HepG2 (cell line): ENCODE results near the gene PAXX. TPM values are rescaled to one million over a fixed set of nuclear protein-coding genes. Genes with fewer than 3 reads are reported as not detected.

Experiments used
- CREBL2 ChIP-seq: sonication (generic); formaldehyde crosslinking; IDR thresholded peaks from 2 replicates; pipeline ENCODE4 v1.8.1; 2023; ENCODE audit warnings: missing genetic modification reagents, mild to moderate bottlenecking, borderline replicate concordance
- HNRNPL ChIP-seq: fragments of 200-400 bp; formaldehyde crosslinking; IDR thresholded peaks from 2 replicates; pipeline ENCODE4 v1.6.1; 2017; ENCODE audit warnings: mild to moderate bottlenecking, low read depth, low read length
- KDM2A ChIP-seq: sonication (generic); formaldehyde crosslinking; IDR thresholded peaks from 2 replicates; pipeline ENCODE4 v1.4.0; 2020; ENCODE audit warnings: low read depth, missing genetic modification reagents, borderline replicate concordance
- MED13 ChIP-seq: sonication (generic); formaldehyde crosslinking; IDR thresholded peaks from 2 replicates; pipeline ENCODE4 v1.5.0; 2020; ENCODE audit warnings: missing genetic modification reagents
- MLLT10 ChIP-seq: sonication (generic); formaldehyde crosslinking; IDR thresholded peaks from 2 replicates; pipeline ENCODE4 v1.4.0; 2020; ENCODE audit warnings: missing genetic modification reagents
- MXD3 ChIP-seq: IDR thresholded peaks from 2 replicates; pipeline ENCODE4 v1.6.1; 2016; ENCODE audit warnings: mild to moderate bottlenecking, missing biosample characterization, missing genetic modification reagents
- MYC ChIP-seq: sonication (generic); formaldehyde crosslinking; IDR thresholded peaks from 2 replicates; pipeline ENCODE4 v1.9.0; 2021; ENCODE audit warnings: missing genetic modification reagents, borderline replicate concordance
- NONO ChIP-seq, 2 experiments: fragments of 450-650 bp in 1 of 2; sonication (generic) in 1 of 2; formaldehyde crosslinking in 1 of 2; IDR thresholded peaks in 1 of 2; conservative IDR thresholded peaks in 1 of 2; 2 replicates each; pipeline versions ENCODE4 v1.6.1 to v1.8.0; 2017 to 2022; ENCODE audit warnings: mild to moderate bottlenecking in 1 of 2, missing genetic modification reagents in 1 of 2, moderate library complexity in 1 of 2
- PRMT3 ChIP-seq: sonication (generic); formaldehyde crosslinking; IDR thresholded peaks from 2 replicates; pipeline ENCODE4 v1.8.1; 2022; ENCODE audit warnings: low read depth, mild to moderate bottlenecking, moderate library complexity, missing genetic modification reagents, borderline replicate concordance
- SIX4 ChIP-seq: sonication (generic); formaldehyde crosslinking; IDR thresholded peaks from 2 replicates; pipeline ENCODE4 v1.4.0; 2020; ENCODE audit warnings: missing genetic modification reagents
- WIZ ChIP-seq: sonication (generic); formaldehyde crosslinking; IDR thresholded peaks from 2 replicates; pipeline ENCODE4 v1.5.1; 2020; ENCODE audit warnings: mild to moderate bottlenecking, missing genetic modification reagents
- XRCC5 ChIP-seq: fragments of 200-400 bp; formaldehyde crosslinking; optimal IDR thresholded peaks from 2 replicates; pipeline ENCODE3; 2017; ENCODE audit warnings: mild to moderate bottlenecking, low read length
- ZNF256 ChIP-seq: sonication (generic); formaldehyde crosslinking; conservative IDR thresholded peaks from 2 replicates; pipeline ENCODE4 v1.4.0; 2020; ENCODE audit warnings: missing genetic modification reagents
- ZNF496 ChIP-seq: sonication (generic); formaldehyde crosslinking; IDR thresholded peaks from 2 replicates; pipeline ENCODE4 v1.8.1; 2023; ENCODE audit warnings: mild to moderate bottlenecking, moderate library complexity, missing genetic modification reagents; ENCODE audit not compliant: insufficient replicate concordance
- ZNF766 ChIP-seq: sonication (generic); formaldehyde crosslinking; IDR thresholded peaks from 2 replicates; pipeline ENCODE4 v1.5.0; 2020; ENCODE audit warnings: missing genetic modification reagents, borderline replicate concordance
- ZNF776 ChIP-seq: sonication (generic); formaldehyde crosslinking; IDR thresholded peaks from 2 replicates; pipeline ENCODE4 v1.4.0; 2020; ENCODE audit warnings: mild to moderate bottlenecking, missing genetic modification reagents
- ZNF788 ChIP-seq: sonication (generic); formaldehyde crosslinking; IDR thresholded peaks from 2 replicates; pipeline ENCODE4 v1.5.0; 2020; ENCODE audit warnings: mild to moderate bottlenecking, missing genetic modification reagents, borderline replicate concordance
- ZZZ3 ChIP-seq: sonication (generic); formaldehyde crosslinking; IDR thresholded peaks from 2 replicates; pipeline ENCODE4 v1.4.0; 2020; ENCODE audit warnings: missing genetic modification reagents, mild to moderate bottlenecking, borderline replicate concordance
- polyA plus RNA-seq, 8 experiments: library from polyadenylated mRNA; depleted of rRNA in 3 of 8; stranded (reverse) in 7 of 8; unstranded in 1 of 8; fragments of >200 nt; fragmentation: Illumina TruSeq in 4 of 8; extraction: Trizol in 4 of 8; gene quantifications; 2 replicates each; pipeline versions ENCODE4 v1.2.1 to v1.2.3, GENCODE V29; 2011 to 2016; ENCODE audit warnings: low read depth in 4 of 8, missing spikeins in 1 of 8, mixed read lengths in 1 of 8; ENCODE audit not compliant: insufficient read depth in 1 of 8
- total RNA-seq, 5 experiments: library from RNA; depleted of rRNA; stranded (reverse); fragments of >200 nt; fragmentation: Illumina TruSeq; extraction: Trizol; gene quantifications; 2 replicates each; pipeline ENCODE4 v1.2.3, GENCODE V29; 2016; ENCODE audit warnings: low read depth in 1 of 5
- TF ChIP-seq, protein P1 (sequence below): sonication (generic); formaldehyde crosslinking; IDR thresholded peaks from 2 replicates; pipeline ENCODE4 v1.4.0; 2020; ENCODE audit warnings: mild to moderate bottlenecking, missing genetic modification reagents
- TF ChIP-seq, protein P2 (sequence below): fragments of 450-650 bp; IDR thresholded peaks from 2 replicates; pipeline ENCODE4 v1.6.1; 2016

PAXX gene
- total and polyA plus RNA-seq, 2 of the 13 experiments (the other 11 are each of a cell fraction or from before 2014, with no cell fraction given), result 14.0 to 31.9 TPM

DNA sequence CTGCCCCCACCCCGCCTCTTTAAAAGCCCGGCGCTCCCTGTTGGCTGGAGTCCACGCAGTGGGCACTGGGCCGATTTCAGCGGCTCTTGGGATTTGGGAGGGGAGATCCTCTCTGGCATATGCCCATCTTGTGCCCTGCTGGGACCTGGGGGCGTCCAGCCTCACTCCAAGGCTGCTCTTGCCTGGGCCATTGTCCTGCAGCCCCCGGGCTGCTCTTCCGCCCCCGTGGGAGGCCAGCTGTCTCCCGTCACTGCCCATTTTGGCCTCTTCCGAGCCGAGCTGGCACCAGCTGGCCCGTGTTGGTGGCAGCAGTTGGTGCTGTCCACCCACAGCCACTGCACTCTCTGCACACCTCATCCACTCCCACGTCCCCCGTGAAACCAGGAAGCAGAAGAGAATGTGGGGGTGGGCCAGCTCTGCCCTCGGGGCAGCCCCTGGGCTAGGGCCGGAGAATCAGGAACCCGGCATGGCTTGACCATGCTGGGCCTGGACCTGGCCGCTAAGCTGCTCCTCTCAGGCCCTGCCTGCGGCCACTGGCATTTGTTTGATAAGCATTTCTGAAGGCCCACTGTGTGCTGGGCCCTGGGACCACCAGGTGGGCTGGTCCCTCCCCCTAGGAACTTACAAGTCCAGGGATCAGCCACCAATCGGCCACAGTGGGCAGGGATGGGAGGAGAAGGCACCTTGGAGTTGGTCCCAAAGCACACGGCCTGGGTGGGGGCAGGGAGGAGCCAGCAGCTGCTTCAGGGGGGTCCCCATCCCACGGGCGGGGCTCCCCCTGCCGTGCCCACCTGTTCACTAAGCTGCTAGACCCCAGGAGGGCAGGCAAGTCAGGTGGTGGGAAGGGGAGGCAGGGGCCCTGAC, 45.0 kb upstream of the PAXX start (continued):
- TF ChIP-seq ZZZ3 (no peak), XRCC5 (no peak), CREBL2 (0 out of 2 replicates have a peak, but pooled peaks have one; percentile 46), ZNF766 (0 out of 2 replicates have a peak, but pooled peaks have one; percentile 10), SIX4 (CRISPR knock-in tag) (no peak), PRMT3 (CRISPR knock-in tag) (no peak), ZNF788 (CRISPR knock-in tag) (no peak), MXD3 (CRISPR knock-in tag) (no peak), MED13 (CRISPR knock-in tag) (no peak), NONO (IDR thresholded peaks at IDR 0.05) (no peak), NONO (CRISPR knock-in tag; conservative IDR thresholded peaks at IDR 0.05) (no peak), KDM2A (0 out of 2 replicates have a peak, but pooled peaks have one; percentile 3), HNRNPL (peak; percentile 74; the same call in 1 of the 2 replicates), ZNF496 (CRISPR knock-in tag) (no peak), MLLT10 (CRISPR knock-in tag) (no peak), ZNF776 (CRISPR knock-in tag) (0 out of 2 replicates have a peak, but pooled peaks have one; percentile 46), ZNF256 (CRISPR knock-in tag) (no peak), MYC (CRISPR knock-in tag) (no peak), WIZ (no peak)
- TF ChIP-seq, protein P1, sequence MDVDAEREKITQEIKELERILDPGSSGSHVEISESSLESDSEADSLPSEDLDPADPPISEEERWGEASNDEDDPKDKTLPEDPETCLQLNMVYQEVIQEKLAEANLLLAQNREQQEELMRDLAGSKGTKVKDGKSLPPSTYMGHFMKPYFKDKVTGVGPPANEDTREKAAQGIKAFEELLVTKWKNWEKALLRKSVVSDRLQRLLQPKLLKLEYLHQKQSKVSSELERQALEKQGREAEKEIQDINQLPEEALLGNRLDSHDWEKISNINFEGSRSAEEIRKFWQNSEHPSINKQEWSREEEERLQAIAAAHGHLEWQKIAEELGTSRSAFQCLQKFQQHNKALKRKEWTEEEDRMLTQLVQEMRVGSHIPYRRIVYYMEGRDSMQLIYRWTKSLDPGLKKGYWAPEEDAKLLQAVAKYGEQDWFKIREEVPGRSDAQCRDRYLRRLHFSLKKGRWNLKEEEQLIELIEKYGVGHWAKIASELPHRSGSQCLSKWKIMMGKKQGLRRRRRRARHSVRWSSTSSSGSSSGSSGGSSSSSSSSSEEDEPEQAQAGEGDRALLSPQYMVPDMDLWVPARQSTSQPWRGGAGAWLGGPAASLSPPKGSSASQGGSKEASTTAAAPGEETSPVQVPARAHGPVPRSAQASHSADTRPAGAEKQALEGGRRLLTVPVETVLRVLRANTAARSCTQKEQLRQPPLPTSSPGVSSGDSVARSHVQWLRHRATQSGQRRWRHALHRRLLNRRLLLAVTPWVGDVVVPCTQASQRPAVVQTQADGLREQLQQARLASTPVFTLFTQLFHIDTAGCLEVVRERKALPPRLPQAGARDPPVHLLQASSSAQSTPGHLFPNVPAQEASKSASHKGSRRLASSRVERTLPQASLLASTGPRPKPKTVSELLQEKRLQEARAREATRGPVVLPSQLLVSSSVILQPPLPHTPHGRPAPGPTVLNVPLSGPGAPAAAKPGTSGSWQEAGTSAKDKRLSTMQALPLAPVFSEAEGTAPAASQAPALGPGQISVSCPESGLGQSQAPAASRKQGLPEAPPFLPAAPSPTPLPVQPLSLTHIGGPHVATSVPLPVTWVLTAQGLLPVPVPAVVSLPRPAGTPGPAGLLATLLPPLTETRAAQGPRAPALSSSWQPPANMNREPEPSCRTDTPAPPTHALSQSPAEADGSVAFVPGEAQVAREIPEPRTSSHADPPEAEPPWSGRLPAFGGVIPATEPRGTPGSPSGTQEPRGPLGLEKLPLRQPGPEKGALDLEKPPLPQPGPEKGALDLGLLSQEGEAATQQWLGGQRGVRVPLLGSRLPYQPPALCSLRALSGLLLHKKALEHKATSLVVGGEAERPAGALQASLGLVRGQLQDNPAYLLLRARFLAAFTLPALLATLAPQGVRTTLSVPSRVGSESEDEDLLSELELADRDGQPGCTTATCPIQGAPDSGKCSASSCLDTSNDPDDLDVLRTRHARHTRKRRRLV (CRISPR knock-in tag), result 0 out of 2 replicates have a peak, but pooled peaks have one; percentile 13
- TF ChIP-seq, protein P2, sequence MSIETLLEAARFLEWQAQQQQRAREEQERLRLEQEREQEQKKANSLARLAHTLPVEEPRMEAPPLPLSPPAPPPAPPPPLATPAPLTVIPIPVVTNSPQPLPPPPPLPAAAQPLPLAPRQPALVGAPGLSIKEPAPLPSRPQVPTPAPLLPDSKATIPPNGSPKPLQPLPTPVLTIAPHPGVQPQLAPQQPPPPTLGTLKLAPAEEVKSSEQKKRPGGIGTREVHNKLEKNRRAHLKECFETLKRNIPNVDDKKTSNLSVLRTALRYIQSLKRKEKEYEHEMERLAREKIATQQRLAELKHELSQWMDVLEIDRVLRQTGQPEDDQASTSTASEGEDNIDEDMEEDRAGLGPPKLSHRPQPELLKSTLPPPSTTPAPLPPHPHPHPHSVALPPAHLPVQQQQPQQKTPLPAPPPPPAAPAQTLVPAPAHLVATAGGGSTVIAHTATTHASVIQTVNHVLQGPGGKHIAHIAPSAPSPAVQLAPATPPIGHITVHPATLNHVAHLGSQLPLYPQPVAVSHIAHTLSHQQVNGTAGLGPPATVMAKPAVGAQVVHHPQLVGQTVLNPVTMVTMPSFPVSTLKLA, result no peak
